DOHH2 (cell line): ENCODE data around the gene UBXN6.

Experiments
- H3F3A ChIP-seq: fragments of 200-600 bp; sonication (generic), shearing (Covaris generic); 2 replicates; pipeline ENCODE4 v1.6.0; 2016; ENCODE audit warnings: antibody characterized with exemption, mild to moderate bottlenecking; ENCODE audit not compliant: control insufficient read depth, insufficient read depth
- H3K27ac ChIP-seq: fragments of 200-600 bp; sonication (generic); 2 replicates; pipeline ENCODE4 v1.5.1; 2014; ENCODE audit warnings: low read depth, mild to moderate bottlenecking, low read length, moderate library complexity
- H3K27me3 ChIP-seq: fragments of 200-600 bp; sonication (generic); 2 replicates; pipeline ENCODE4 v1.6.1; 2014; ENCODE audit warnings: mild to moderate bottlenecking, low read length, mixed read lengths; ENCODE audit not compliant: control insufficient read depth
- H3K36me3 ChIP-seq: fragments of 200-600 bp; sonication (generic); 2 replicates; pipeline ENCODE4 v1.6.1; 2014; ENCODE audit warnings: mild to moderate bottlenecking, low read length, moderate library complexity, mixed read lengths; ENCODE audit not compliant: control insufficient read depth
- H3K4me1 ChIP-seq: fragments of 200-600 bp; sonication (generic); 2 replicates; pipeline ENCODE4 v1.6.1; 2014; ENCODE audit warnings: mild to moderate bottlenecking, low read length, mixed read lengths; ENCODE audit not compliant: control insufficient read depth
- H3K4me2 ChIP-seq: fragments of 200-600 bp; sonication (generic); 2 replicates; pipeline ENCODE4 v1.6.0; 2014; ENCODE audit warnings: mild to moderate bottlenecking, low read length, moderate library complexity
- H3K4me3 ChIP-seq: fragments of 200-600 bp; sonication (generic); 2 replicates; pipeline ENCODE4 v1.5.1; 2014; ENCODE audit warnings: mild to moderate bottlenecking, low read length, mixed read lengths
- H3K79me2 ChIP-seq: fragments of 200-600 bp; sonication (generic); 2 replicates; pipeline ENCODE4 v1.6.1; 2014; ENCODE audit warnings: mild to moderate bottlenecking, low read length, mixed read lengths; ENCODE audit not compliant: control insufficient read depth
- H3K9me2 ChIP-seq: fragments of 200-600 bp; sonication (generic); replicated peaks from 2 replicates; pipeline ENCODE4 v1.6.1; 2014; ENCODE audit warnings: mild to moderate bottlenecking, low read length, mixed read lengths; ENCODE audit not compliant: control insufficient read depth
- H3K9me3 ChIP-seq: fragments of 200-600 bp; sonication (generic); 2 replicates; pipeline ENCODE4 v1.6.1; 2014; ENCODE audit warnings: antibody characterized with exemption, low read length, mixed read lengths; ENCODE audit not compliant: control insufficient read depth, insufficient read depth
- H4K20me1 ChIP-seq: fragments of 200-600 bp; sonication (generic); 2 replicates; pipeline ENCODE4 v1.6.0; 2014; ENCODE audit warnings: low read depth, mild to moderate bottlenecking, antibody characterized with exemption, low read length, moderate library complexity; ENCODE audit not compliant: control insufficient read depth, insufficient read depth
- EZH2phosphoT487 ChIP-seq: fragments of 200-600 bp; sonication (generic); IDR thresholded peaks from 2 replicates; pipeline ENCODE4 v1.6.1; 2017; ENCODE audit warnings: borderline replicate concordance, mild to moderate bottlenecking, antibody characterized with exemption, low read length, moderate library complexity, mixed read lengths
- TF ChIP-seq, protein P1 (sequence below): fragments of 200-600 bp; sonication (generic); IDR thresholded peaks from one replicate; pipeline ENCODE4 v1.5.1; 2014; ENCODE audit warnings: antibody characterized with exemption, mild to moderate bottlenecking, low read depth, low read length; ENCODE audit not compliant: poor library complexity, severe bottlenecking

UBXN6 gene, protein sequence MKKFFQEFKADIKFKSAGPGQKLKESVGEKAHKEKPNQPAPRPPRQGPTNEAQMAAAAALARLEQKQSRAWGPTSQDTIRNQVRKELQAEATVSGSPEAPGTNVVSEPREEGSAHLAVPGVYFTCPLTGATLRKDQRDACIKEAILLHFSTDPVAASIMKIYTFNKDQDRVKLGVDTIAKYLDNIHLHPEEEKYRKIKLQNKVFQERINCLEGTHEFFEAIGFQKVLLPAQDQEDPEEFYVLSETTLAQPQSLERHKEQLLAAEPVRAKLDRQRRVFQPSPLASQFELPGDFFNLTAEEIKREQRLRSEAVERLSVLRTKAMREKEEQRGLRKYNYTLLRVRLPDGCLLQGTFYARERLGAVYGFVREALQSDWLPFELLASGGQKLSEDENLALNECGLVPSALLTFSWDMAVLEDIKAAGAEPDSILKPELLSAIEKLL

GRCh38 chr19:4457654-4458395, at the start of gene UBXN6:
UBXN6 (minus strand) TSS chr19:4457794; CDS start chr19:4457697, 97 bp downstream.
- Histone ChIP-seq H3K4me3 (peak within 1 kb of the TSS; percentile 91), H3K27ac (no peak within 1 kb of the TSS)

GRCh38 chr19:4507150-4507452, 49.5 kb upstream of the UBXN6 start:
- no peak for TF ChIP-seq EZH2phosphoT487
- TF ChIP-seq, protein P1, sequence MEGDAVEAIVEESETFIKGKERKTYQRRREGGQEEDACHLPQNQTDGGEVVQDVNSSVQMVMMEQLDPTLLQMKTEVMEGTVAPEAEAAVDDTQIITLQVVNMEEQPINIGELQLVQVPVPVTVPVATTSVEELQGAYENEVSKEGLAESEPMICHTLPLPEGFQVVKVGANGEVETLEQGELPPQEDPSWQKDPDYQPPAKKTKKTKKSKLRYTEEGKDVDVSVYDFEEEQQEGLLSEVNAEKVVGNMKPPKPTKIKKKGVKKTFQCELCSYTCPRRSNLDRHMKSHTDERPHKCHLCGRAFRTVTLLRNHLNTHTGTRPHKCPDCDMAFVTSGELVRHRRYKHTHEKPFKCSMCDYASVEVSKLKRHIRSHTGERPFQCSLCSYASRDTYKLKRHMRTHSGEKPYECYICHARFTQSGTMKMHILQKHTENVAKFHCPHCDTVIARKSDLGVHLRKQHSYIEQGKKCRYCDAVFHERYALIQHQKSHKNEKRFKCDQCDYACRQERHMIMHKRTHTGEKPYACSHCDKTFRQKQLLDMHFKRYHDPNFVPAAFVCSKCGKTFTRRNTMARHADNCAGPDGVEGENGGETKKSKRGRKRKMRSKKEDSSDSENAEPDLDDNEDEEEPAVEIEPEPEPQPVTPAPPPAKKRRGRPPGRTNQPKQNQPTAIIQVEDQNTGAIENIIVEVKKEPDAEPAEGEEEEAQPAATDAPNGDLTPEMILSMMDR = no peak
- H3K27ac ChIP-seq = no peak overlapping the region
- no peaks in the 10 kb centered on the region for H3F3A ChIP-seq
- no peaks in the 10 kb centered on the region for H3K79me2 ChIP-seq
- H3K27me3 ChIP-seq = no peaks in the 10 kb centered on the region
- no peaks in the 10 kb centered on the region; the same call in 1 of the 2 replicates for H3K36me3 ChIP-seq
- no peaks in the 10 kb centered on the region for H4K20me1 ChIP-seq
- no peaks in the 10 kb centered on the region for H3K9me3 ChIP-seq
- peaks cover 3% of the 10 kb centered on the region; the same call in 1 of the 2 replicates for H3K4me1 ChIP-seq
- no peak overlapping the region for H3K4me3 ChIP-seq
- H3K9me2 ChIP-seq = no peaks in the 10 kb centered on the region
- H3K4me2 ChIP-seq = no peak overlapping the region

More at GRCh38 chr19:4457654-4458395, at the start of gene UBXN6:
- H3K4me2 ChIP-seq = peak within 1 kb of the TSS; percentile 97
- 0 out of 2 replicates have a peak, but pooled peaks cover 5% of the 10 kb centered on the region for H4K20me1 ChIP-seq
- H3K79me2 ChIP-seq = peaks cover 12% of the 10 kb centered on the region
- H3K9me3 ChIP-seq = no peaks in the 10 kb centered on the region
- TF ChIP-seq EZH2phosphoT487 = no peak
- TF ChIP-seq, protein P1 = no peak
- no peaks in the 10 kb centered on the region for H3K9me2 ChIP-seq
- H3F3A ChIP-seq = no peaks in the 10 kb centered on the region
- peaks cover 18% of the 10 kb centered on the region for H3K4me1 ChIP-seq
- peaks cover 5% of the 10 kb centered on the region for H3K36me3 ChIP-seq
- H3K27me3 ChIP-seq = no peaks in the 10 kb centered on the region

GRCh38 chr19:4506449-4507149, 49.0 kb upstream of the UBXN6 start:
- H4K20me1 ChIP-seq = no peaks in the 10 kb centered on the region
- no peak for TF ChIP-seq EZH2phosphoT487
- TF ChIP-seq, protein P1 = no peak
- H3K79me2 ChIP-seq = no peaks in the 10 kb centered on the region
- H3K4me1 ChIP-seq = peaks cover 3% of the 10 kb centered on the region; the same call in 1 of the 2 replicates
- H3K36me3 ChIP-seq = no peaks in the 10 kb centered on the region; the same call in 1 of the 2 replicates
- no peaks in the 10 kb centered on the region for H3K27me3 ChIP-seq
- no peaks in the 10 kb centered on the region for H3K9me3 ChIP-seq
- H3F3A ChIP-seq = no peaks in the 10 kb centered on the region
- no peak overlapping the region for H3K4me2 ChIP-seq
- no peak overlapping the region for H3K27ac ChIP-seq
- H3K4me3 ChIP-seq = no peak overlapping the region
- no peaks in the 10 kb centered on the region for H3K9me2 ChIP-seq
